Measurements from ENCODE around the gene LIG1.

DNA sequence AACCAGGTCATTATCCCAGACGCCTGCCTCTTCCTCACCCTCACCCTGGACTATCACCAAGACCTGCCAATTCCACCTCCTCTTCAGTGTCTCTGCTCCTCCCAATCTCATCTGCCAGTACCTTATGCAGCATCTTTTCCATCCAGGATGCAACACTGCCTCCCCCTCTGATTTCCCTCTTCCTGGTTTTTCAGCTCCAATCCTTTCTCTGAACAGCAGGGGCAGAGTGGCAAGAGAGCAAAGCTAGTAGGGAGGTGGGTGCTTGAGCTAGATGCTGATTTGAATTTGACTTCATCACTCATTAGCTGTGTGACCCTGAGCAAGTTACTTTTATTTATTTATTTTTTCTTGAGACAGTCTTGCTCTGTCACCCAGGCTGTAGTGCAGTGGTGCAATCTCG is 100.7 kb downstream of the LIG1 start:
- TF ChIP-seq, protein P1, sequence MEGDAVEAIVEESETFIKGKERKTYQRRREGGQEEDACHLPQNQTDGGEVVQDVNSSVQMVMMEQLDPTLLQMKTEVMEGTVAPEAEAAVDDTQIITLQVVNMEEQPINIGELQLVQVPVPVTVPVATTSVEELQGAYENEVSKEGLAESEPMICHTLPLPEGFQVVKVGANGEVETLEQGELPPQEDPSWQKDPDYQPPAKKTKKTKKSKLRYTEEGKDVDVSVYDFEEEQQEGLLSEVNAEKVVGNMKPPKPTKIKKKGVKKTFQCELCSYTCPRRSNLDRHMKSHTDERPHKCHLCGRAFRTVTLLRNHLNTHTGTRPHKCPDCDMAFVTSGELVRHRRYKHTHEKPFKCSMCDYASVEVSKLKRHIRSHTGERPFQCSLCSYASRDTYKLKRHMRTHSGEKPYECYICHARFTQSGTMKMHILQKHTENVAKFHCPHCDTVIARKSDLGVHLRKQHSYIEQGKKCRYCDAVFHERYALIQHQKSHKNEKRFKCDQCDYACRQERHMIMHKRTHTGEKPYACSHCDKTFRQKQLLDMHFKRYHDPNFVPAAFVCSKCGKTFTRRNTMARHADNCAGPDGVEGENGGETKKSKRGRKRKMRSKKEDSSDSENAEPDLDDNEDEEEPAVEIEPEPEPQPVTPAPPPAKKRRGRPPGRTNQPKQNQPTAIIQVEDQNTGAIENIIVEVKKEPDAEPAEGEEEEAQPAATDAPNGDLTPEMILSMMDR (IDR thresholded peaks at IDR 0.05; ENCODE audit: low read depth, low read length), result peak; percentile 12
- no peak for TF ChIP-seq MAX (IDR thresholded peaks at IDR 0.05; ENCODE audit: low read depth, low read length)

Measured in NB4 (cell line).